Thymus (tissue), 11 donors: ENCODE measurements around the gene C22orf31. TPM values are rescaled to one million over a fixed set of nuclear protein-coding genes. Genes with fewer than 3 reads are reported as not detected.

Experiments used
- DNase-seq, 9 donors: peaks; one replicate each; pipeline ENCODE4 v3.0.0-alpha.2; 2013; ENCODE audit warnings: low spot score in 9 of 9, low read depth in 6 of 9, missing footprints in 1 of 9
- H3K27ac ChIP-seq, 2 donors: one replicate each; pipeline ENCODE4 v1.5.1; 2013; ENCODE audit warnings: control low read depth in 1 of 2, low read depth in 1 of 2, low read length in 1 of 2, mild to moderate bottlenecking in 1 of 2, moderate library complexity in 1 of 2
- H3K27me3 ChIP-seq, 2 donors: one replicate each; pipeline ENCODE4 v1.5.1; 2013; ENCODE audit warnings: low read length in 1 of 2; ENCODE audit not compliant: control insufficient read depth in 2 of 2, insufficient read depth in 1 of 2
- H3K36me3 ChIP-seq, 2 donors: one replicate each; pipeline ENCODE4 v1.5.1; 2013; ENCODE audit warnings: low read length in 1 of 2, mild to moderate bottlenecking in 1 of 2, moderate library complexity in 1 of 2; ENCODE audit not compliant: control insufficient read depth in 2 of 2, insufficient read depth in 2 of 2
- H3K4me1 ChIP-seq, 2 donors: one replicate each; pipeline ENCODE4 v1.5.1; 2013; ENCODE audit warnings: low read length in 2 of 2; ENCODE audit not compliant: control insufficient read depth in 2 of 2, insufficient read depth in 2 of 2
- H3K4me3 ChIP-seq, 2 donors: one replicate each; pipeline ENCODE4 v1.5.1; 2013; ENCODE audit warnings: low read length in 2 of 2, control low read depth in 1 of 2, mild to moderate bottlenecking in 1 of 2
- H3K9me3 ChIP-seq, 2 donors: one replicate each; pipeline ENCODE4 v1.5.1; 2013; ENCODE audit warnings: low read length in 1 of 2, mild to moderate bottlenecking in 1 of 2; ENCODE audit not compliant: control insufficient read depth in 2 of 2, insufficient read depth in 1 of 2
- WGBS: extraction: QIAGEN DNeasy Blood & Tissue Kit; methylation state at CpG from one replicate; pipeline ENCODE4 v1.1.7; 2013; 5-methylcytosine and 5-hydroxymethylcytosine counted together
- polyA plus RNA-seq: library from polyadenylated mRNA; stranded (reverse); fragments of 200-250 nt; gene quantifications from one replicate; pipeline ENCODE4 v1.2.3, GENCODE V29; 2013
- total RNA-seq: library from RNA; stranded (reverse); fragments of 120-200 nt; gene quantifications from one replicate; pipeline ENCODE4 v1.2.4, GENCODE V29; 2013
- donor health status: healthy.

Gene C22orf31
- total and polyA plus RNA-seq, 2 donors, result 0.80 to 1.7 TPM

- no peak overlapping the region for H3K27ac ChIP-seq
- 96% methylated on average over 9 of the region's 9 CpGs for WGBS
These were observed 32.2 kb downstream of the C22orf31 start for GRCh38 chr22:29029202-29030000.

GRCh38 chr22:29028468-29028867 lies 33.2 kb downstream of the C22orf31 start:
- Histone ChIP-seq H3K27me3 (peaks cover 34 to 65% of the 10 kb centered on the region in 2 donors), H3K4me3 (no peak overlapping the region), H3K4me1 (peaks cover 0 to 17% of the 10 kb centered on the region in 2 donors), H3K9me3 (no peaks in the 10 kb centered on the region), H3K27ac (no peak overlapping the region), H3K36me3 (no peaks in the 10 kb centered on the region)
- no peak for DNase-seq
- 95% methylated on average over 4 of the region's 4 CpGs for WGBS

More at GRCh38 chr22:29029202-29030000, 32.2 kb downstream of the C22orf31 start:
- no peaks in the 10 kb centered on the region for H3K9me3 ChIP-seq
- peaks cover 0 to 17% of the 10 kb centered on the region in 2 donors for H3K4me1 ChIP-seq
- H3K4me3 ChIP-seq, result no peak overlapping the region
- DNase-seq, result no peak
- H3K27me3 ChIP-seq, result peaks cover 39 to 66% of the 10 kb centered on the region in 2 donors
- no peaks in the 10 kb centered on the region for H3K36me3 ChIP-seq

GRCh38 chr22:29026579-29026978 lies 35.1 kb downstream of the C22orf31 start:
- H3K36me3 ChIP-seq, result no peaks in the 10 kb centered on the region
- no peak for DNase-seq
- WGBS, result 99% methylated on average over 3 of the region's 3 CpGs
- H3K4me1 ChIP-seq, result peaks cover 0 to 12% of the 10 kb centered on the region in 2 donors
- H3K4me3 ChIP-seq, result no peak overlapping the region
- H3K9me3 ChIP-seq, result no peaks in the 10 kb centered on the region
- no peak overlapping the region for H3K27ac ChIP-seq
- peaks cover 29 to 51% of the 10 kb centered on the region in 2 donors for H3K27me3 ChIP-seq

- peaks cover 0 to under 1% of the 10 kb centered on the region in 2 donors for H3K4me1 ChIP-seq
- H3K9me3 ChIP-seq, result no peaks in the 10 kb centered on the region
- no peaks in the 10 kb centered on the region for H3K36me3 ChIP-seq
- H3K27me3 ChIP-seq, result peaks cover 4 to 26% of the 10 kb centered on the region in 2 donors
- no peak overlapping the region for H3K27ac ChIP-seq
- H3K4me3 ChIP-seq, result no peak overlapping the region
- DNase-seq, result no peak
- WGBS, result 90% methylated on average over 3 of the region's 3 CpGs
These were observed 38.3 kb downstream of the C22orf31 start for GRCh38 chr22:29023172-29023796.

- H3K4me3 ChIP-seq, result no peak overlapping the region
- peaks cover 0 to 3% of the 10 kb centered on the region in 2 donors for H3K4me1 ChIP-seq
- no peaks in the 10 kb centered on the region for H3K36me3 ChIP-seq
- peaks cover 2 to 26% of the 10 kb centered on the region in 2 donors for H3K27me3 ChIP-seq
- no peak overlapping the region for H3K27ac ChIP-seq
- WGBS, result 96% methylated on average over 6 of the region's 6 CpGs
- no peaks in the 10 kb centered on the region for H3K9me3 ChIP-seq
- no peak for DNase-seq
These were observed 39.4 kb downstream of the C22orf31 start for GRCh38 chr22:29022101-29022817.

GRCh38 chr22:29018293-29019189 lies 43.1 kb downstream of the C22orf31 start:
- H3K27me3 ChIP-seq, result peaks cover 0 to 24% of the 10 kb centered on the region in 2 donors
- no peak overlapping the region for H3K27ac ChIP-seq
- no peak overlapping the region for H3K4me3 ChIP-seq
- WGBS, result 99% methylated on average over 4 of the region's 4 CpGs
- H3K9me3 ChIP-seq, result no peaks in the 10 kb centered on the region
- peaks cover 6 to 16% of the 10 kb centered on the region in 2 donors for H3K4me1 ChIP-seq
- H3K36me3 ChIP-seq, result no peaks in the 10 kb centered on the region
- DNase-seq, result no peak

GRCh38 chr22:29016067-29016938 lies 45.3 kb downstream of the C22orf31 start:
- Histone ChIP-seq H3K36me3 (no peaks in the 10 kb centered on the region), H3K27me3 (peaks cover 3 to 28% of the 10 kb centered on the region in 2 donors), H3K4me1 (peaks cover 6 to 19% of the 10 kb centered on the region in 2 donors), H3K27ac (no peak overlapping the region), H3K9me3 (no peaks in the 10 kb centered on the region), H3K4me3 (no peak overlapping the region)
- WGBS, result 87% methylated on average over 3 of the region's 3 CpGs
- DNase-seq, result no peak

GRCh38 chr22:29014773-29015172 lies 46.9 kb downstream of the C22orf31 start:
- no peak overlapping the region for H3K27ac ChIP-seq
- no peak overlapping the region for H3K4me3 ChIP-seq
- no peaks in the 10 kb centered on the region for H3K36me3 ChIP-seq
- H3K4me1 ChIP-seq, result peaks cover 6 to 21% of the 10 kb centered on the region in 2 donors
- 31% methylated on average over 4 of the region's 4 CpGs for WGBS
- peaks cover 3 to 31% of the 10 kb centered on the region in 2 donors for H3K27me3 ChIP-seq
- H3K9me3 ChIP-seq, result no peaks in the 10 kb centered on the region
- DNase-seq, result peak in 5 of 9 donors; percentile 26 to 66 (median 32)
